ENCODE data around the gene FCHSD2. TPM values are rescaled to one million over a fixed set of nuclear protein-coding genes. Genes with fewer than 3 reads are reported as not detected.

FCHSD2 gene
- total and polyA plus RNA-seq, 2 of the 8 experiments (the other 6 are each of a cell fraction or from before 2014, with no cell fraction given), result 4.1 to 7.8 TPM

GRCh38 chr11:72844356-72844755 is 297.8 kb downstream of the FCHSD2 start:
- no peak overlapping the region for H4K91ac ChIP-seq (replicated peaks; ENCODE audit: insufficient read length, low read length)
- H3K4me1 ChIP-seq (replicated peaks in 1 of 4; ENCODE audit: control insufficient read depth in 3 of 4, insufficient read depth in 4 of 4, low read length in 3 of 4), result no peaks in the 10 kb centered on the region
- 89% methylated on average over 4 of the region's 4 CpGs; no CpG with 5 or more reads in 1 of the 2 experiments for WGBS, 2 experiments (ENCODE audit: extremely low coverage in 1 of 2, insufficient coverage in 1 of 2, insufficient read length in 1 of 2, insufficient replicate concordance in 2 of 2, low coverage in 1 of 2, low lambda C conversion rate in 2 of 2, missing lambda C conversion rate in 1 of 2)
- no peaks in the 10 kb centered on the region for H3K79me1 ChIP-seq (ENCODE audit: low read depth, low read length)
- H2AFZ ChIP-seq (ENCODE audit: low read length), result no peak overlapping the region
- no peaks in the 10 kb centered on the region for H4K20me1 ChIP-seq (replicated peaks in 1 of 2; ENCODE audit: control insufficient read depth in 1 of 2, insufficient read depth in 2 of 2, low read length in 2 of 2)
- no peaks in the 10 kb centered on the region for H3K9me3 ChIP-seq (ENCODE audit: insufficient read depth in 2 of 2, low read depth in 1 of 2, low read length in 1 of 2)
- CTCF ChIA-PET (ENCODE audit: partially characterized antibody), result interaction anchor here (0.7 to 4.7 kb wide), 4 partner anchors 12 to 335 kb away, joined by 3 to 37 read pairs (median 15); no protein-coding TSS in a partner anchor
- H2BK120ac ChIP-seq (replicated peaks; ENCODE audit: low read depth, low read length), result no peak overlapping the region
- no peaks in the 10 kb centered on the region for H3K23me2 ChIP-seq (ENCODE audit: low read depth, low read length)
- no peak overlapping the region for H3K4ac ChIP-seq (replicated peaks; ENCODE audit: insufficient read length, low read depth, low read length)
- POLR2A ChIA-PET (ENCODE audit: partially characterized antibody), result interaction anchor here (0.9 kb wide), 1 partner anchor 13 kb away, joined by 4 read pairs; no protein-coding TSS in a partner anchor
- no peak overlapping the region for H3K4me2 ChIP-seq (ENCODE audit: insufficient read depth in 1 of 2, low read depth in 2 of 2, low read length in 2 of 2)
- no peaks in the 10 kb centered on the region for H3K36me3 ChIP-seq (ENCODE audit: control insufficient read depth in 2 of 4, insufficient read depth in 4 of 4, low read length in 3 of 4)
- H3K14ac ChIP-seq (ENCODE audit: insufficient read length), result no peak overlapping the region
- no peak overlapping the region for H2BK12ac ChIP-seq (ENCODE audit: low read depth, low read length)
- no peak overlapping the region for H3K4me3 ChIP-seq (ENCODE audit: extremely low read depth in 1 of 4, insufficient read depth in 2 of 4, low read depth in 3 of 4, low read length in 4 of 4)
- no peak for DNase-seq (ENCODE audit: low read depth in 1 of 2, low spot score in 2 of 2)
- H3K27ac ChIP-seq (ENCODE audit: low read depth, low read length), result no peak overlapping the region
- H2BK15ac ChIP-seq (ENCODE audit: low read length), result no peak overlapping the region
- H2AK5ac ChIP-seq (ENCODE audit: low read depth, low read length), result no peak overlapping the region
- H4K5ac ChIP-seq (ENCODE audit: insufficient read length, low read depth, low read length), result no peak overlapping the region
- no peak for FAIRE-seq
- H3K23ac ChIP-seq (ENCODE audit: insufficient read length), result no peak overlapping the region
- H2BK5ac ChIP-seq (ENCODE audit: low read depth, low read length), result no peak overlapping the region
- no peak overlapping the region for H3K9ac ChIP-seq (replicated peaks in 1 of 4; ENCODE audit: extremely low read depth in 1 of 4, low read depth in 3 of 4, low read length in 3 of 4)
- H3K79me2 ChIP-seq (ENCODE audit: control insufficient read depth in 1 of 2, insufficient read depth in 2 of 2, low read length in 2 of 2), result no peaks in the 10 kb centered on the region
- H3K18ac ChIP-seq (ENCODE audit: extremely low read depth, low read length), result no peak overlapping the region
- no peak overlapping the region for H3K56ac ChIP-seq (replicated peaks; ENCODE audit: insufficient read length, low read depth, low read length)
- H3K27me3 ChIP-seq (replicated peaks in 1 of 4; ENCODE audit: control insufficient read depth in 3 of 4, extremely low read depth in 1 of 4, insufficient read depth in 3 of 4, low read length in 3 of 4), result no peaks in the 10 kb centered on the region
- TF ChIP-seq SIX5 (IDR thresholded peaks at IDR 0.05; ENCODE audit: low read depth, low read length) (no peak), HDAC6 (IDR thresholded peaks at IDR 0.05; ENCODE audit: low read depth, low read length) (no peak), PHF8 (conservative IDR thresholded peaks at IDR 0.05; ENCODE audit: low read depth, low read length) (no peak), GABPA (IDR thresholded peaks at IDR 0.05; ENCODE audit: borderline replicate concordance, insufficient read depth, low read length) (no peak), TCF12 (IDR thresholded peaks at IDR 0.05; ENCODE audit: low read depth, low read length) (no peak), SAP30 (IDR thresholded peaks at IDR 0.05; ENCODE audit: insufficient read depth, insufficient replicate concordance, low read length) (no peak), CREB1 (IDR thresholded peaks at IDR 0.05) (no peak), CBX5 (IDR thresholded peaks at IDR 0.05; ENCODE audit: low read depth, low read length) (no peak), SRF (IDR thresholded peaks at IDR 0.05; ENCODE audit: low read depth, low read length) (no peak)
- no peak overlapping the region for H4K8ac ChIP-seq (ENCODE audit: extremely low read depth, insufficient read depth, low read length)
- H2BK20ac ChIP-seq (ENCODE audit: low read length), result no peak overlapping the region
